ENCODE data around the gene ZNF544.
"Not testable (repeated sequence)": the region's sequence is repeated elsewhere in the genome, so short reads cannot be mapped to it uniquely, and the experiment has no call there.

The ZNF544 gene

DNA sequence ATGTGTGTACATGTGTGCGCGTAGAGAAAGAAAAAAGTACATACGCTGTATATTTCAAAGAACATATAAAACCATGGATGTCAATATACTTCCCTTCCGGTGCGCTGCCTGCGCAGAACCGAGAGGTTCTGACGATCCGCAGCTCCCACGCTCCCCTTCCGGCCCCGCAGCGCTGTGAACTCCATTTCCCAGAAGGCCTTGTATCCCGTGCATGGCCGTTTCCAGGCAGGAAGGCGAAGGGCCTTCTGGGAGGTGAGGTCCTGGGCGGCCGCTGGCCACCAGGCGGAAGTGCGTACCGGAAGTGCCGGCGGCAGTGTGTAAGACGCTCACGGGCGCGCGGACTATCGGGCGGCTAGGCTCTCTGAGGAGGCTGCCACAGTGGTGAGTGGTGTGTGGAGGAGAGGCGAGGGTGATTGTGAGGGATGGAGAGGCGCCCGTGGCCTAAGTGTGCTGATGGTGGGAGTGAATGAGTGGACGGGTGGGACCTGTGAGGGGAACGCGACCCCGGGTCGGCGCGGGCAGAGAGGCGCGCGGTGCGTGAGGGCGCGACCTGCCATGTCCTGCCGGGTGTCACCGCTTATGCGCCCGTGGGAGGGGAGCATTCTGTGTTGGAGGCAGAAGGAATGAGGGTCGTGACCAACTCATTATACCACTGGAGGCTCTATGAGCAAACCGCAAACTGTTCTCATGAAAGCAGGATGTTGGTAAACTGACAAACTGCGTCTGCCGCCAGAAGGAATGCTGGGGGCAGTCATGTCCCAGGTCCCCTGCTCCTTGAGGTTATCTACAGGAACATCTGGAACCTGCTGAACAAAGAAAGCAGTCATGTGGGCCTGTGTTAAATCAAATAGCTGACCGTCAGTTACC lies 76.6 kb downstream of the ZNF544 start, which contains the start of gene ERVK3-1:
ERVK3-1 (plus strand) TSS at position 313 of the 867 bp plus-strand sequence. CDS start 6,792 bp downstream, outside the sequence.
- peak; percentile 96 for DNase-seq (ENCODE audit: low spot score)

DNA sequence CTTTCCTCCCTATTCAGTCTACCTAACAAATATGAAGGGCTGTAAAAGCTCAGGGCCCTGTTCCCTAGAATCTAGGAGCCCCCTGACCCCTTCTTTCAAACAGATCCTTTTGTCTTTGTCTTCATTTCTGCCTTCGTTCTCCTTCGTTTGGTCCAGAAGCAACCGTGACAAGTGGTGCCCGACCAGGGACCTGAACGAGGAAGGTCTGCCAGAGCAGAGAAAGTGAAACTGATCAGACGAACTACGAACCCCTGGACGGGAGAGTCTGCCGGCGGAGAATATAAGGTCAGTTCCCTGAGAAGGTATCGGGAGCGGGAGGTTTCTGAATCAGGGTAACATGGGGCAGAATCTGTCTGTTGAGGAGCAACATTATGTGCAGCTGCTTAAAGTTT lies 77.2 kb downstream of the ZNF544 start:
- DNase-seq (ENCODE audit: low spot score), result peak; percentile 22

DNA sequence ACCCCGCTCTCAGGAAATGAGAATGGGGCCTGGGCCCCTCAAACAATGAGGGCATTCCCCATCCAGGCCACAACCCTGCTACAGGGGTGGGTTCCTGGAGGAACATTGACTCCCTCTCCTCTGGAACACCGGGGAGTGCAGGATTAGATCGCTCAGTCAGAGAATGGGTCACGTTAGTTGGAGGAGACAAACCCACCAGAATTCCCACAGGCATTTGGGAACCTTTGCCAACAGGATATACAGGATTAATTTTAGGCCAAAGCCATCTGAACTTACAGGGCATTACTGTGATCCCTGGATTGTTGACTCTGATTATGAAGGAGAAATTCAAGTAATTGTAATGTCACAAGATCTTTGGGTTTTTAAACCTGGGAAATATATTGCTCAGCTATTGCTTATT lies 79.0 kb downstream of the ZNF544 start:
- DNase-seq (ENCODE audit: low spot score), result no peak

GRCh38 chr19:58310685-58311084 lies 82.0 kb downstream of the ZNF544 start:
- not testable (repeated sequence) for DNase-seq (ENCODE audit: low spot score)

GRCh38 chr19:58311345-58311865 lies 82.7 kb downstream of the ZNF544 start:
- no peak for DNase-seq (ENCODE audit: low spot score)
